GM18951 (cell line): Measurements from ENCODE around the gene AKT1S1.

ENCODE experiments used
- POLR2A ChIP-seq: IDR thresholded peaks from 4 replicates; pipeline ENCODE4 v1.6.1; 2011; ENCODE audit warnings: mild to moderate bottlenecking; ENCODE audit not compliant: insufficient read length, insufficient read depth; ENCODE audit errors: extremely low read depth
- in situ Hi-C: fragments of 300-500 bp; cut with MboI; formaldehyde crosslinking; loops from one replicate; pipeline ENCODE4 v1.12.0; 2022; ENCODE audit warnings: low sequenced_read_pairs, mixed read lengths, inconsistent platforms; ENCODE audit not compliant: unreplicated experiment

The AKT1S1 gene

GRCh38 chr19:49855277-49855675 lies 21.9 kb downstream of the AKT1S1 start:
- in situ Hi-C loops, result no loop called here
- no peak for TF ChIP-seq POLR2A

DNA sequence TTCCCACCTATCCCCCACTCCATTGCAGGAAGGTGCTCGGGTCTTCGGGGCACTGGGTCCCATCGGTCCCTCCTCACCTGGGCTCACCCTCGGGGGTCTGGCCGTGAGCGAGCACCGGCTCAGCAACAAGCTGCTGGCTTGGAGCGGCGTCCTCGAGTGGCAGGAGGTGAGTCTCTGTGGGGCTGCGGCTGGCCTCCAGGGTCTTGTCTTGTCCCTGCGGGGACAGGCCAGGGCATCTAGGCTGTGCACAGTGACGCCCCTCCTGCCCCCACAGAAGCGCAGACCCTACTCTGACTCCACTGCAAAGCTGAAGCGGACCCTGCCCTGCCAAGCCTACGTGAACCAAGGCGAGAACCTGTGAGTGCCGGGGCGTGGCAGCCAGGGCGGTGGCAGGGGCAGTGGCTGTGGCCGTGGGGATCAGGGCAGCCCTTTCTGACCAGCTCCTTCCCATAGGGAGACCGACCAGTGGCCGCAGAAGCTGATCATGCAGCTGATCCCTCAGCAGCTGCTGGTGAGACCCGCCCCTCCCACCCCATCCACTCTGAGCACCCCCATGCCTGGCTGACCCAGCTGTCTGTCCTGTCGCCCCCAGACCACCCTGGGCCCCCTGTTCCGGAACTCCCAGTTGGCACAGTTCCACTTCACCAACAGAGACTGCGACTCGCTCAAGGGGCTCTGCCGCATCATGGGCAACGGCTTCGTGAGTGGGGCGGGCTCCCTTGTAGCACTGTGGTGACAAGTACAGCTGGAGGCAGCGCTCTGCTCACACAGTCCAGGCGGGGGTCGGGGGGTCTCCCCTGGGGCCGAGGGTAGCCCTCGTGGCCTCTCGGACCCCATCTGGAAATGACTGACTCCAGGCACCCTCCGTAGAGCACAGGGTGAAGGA lies 22.5 kb downstream of the AKT1S1 start:
- TF ChIP-seq POLR2A, result peak; percentile 11
- in situ Hi-C loops, result no loop called here

DNA sequence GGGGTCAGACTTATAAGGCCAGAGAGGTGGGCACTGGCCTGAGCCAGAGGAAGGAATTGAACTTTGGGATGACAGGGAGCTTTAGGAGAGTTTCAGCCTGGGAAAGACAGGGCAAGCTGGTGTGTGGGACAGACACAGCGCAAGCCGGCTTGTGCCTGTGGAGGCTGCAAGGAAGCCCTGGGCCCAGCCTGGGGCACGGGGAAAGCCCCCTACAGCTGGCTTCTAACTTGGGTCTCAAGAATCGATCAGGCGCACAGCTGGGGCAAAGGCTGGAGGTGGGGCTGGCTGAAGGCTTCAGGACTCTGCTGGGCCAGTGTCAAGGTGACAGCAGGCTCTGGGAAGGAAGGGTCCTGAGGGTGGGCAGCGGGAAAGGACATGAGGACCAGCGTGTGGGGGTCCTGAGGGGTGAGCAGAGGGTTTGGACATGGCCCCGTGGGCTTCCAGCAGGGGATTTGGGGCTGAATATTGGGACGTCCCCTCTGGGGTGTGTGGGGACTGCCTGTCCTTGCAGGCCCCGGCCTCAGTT lies 23.2 kb downstream of the AKT1S1 start:
- in situ Hi-C loops, result no loop called here
- no peak for TF ChIP-seq POLR2A

DNA sequence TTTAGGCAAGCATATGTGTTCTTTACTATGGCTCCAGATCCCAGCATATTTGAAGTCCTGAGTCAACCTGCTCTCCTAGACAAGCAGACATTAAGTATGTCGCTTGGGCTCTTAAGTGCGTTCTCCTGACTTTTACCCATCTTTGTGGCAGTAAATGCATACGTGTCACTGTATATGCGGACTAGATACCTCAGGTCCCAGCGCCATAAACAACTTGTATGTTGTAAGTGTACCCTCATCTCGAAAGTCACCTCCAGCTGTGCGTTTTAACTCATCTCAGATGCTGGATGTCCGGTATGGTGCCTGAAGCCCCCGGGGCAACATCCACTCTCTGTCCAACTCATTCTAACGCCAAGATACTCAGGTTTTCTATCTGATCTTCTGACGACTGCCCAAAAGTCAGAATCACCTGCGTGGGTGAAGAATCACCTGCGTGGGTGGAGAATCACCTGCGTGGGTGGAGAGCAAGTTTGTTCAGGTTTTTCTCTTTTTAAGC lies 24.5 kb downstream of the AKT1S1 start:
- in situ Hi-C loops, result no loop called here
- no peak for TF ChIP-seq POLR2A

DNA sequence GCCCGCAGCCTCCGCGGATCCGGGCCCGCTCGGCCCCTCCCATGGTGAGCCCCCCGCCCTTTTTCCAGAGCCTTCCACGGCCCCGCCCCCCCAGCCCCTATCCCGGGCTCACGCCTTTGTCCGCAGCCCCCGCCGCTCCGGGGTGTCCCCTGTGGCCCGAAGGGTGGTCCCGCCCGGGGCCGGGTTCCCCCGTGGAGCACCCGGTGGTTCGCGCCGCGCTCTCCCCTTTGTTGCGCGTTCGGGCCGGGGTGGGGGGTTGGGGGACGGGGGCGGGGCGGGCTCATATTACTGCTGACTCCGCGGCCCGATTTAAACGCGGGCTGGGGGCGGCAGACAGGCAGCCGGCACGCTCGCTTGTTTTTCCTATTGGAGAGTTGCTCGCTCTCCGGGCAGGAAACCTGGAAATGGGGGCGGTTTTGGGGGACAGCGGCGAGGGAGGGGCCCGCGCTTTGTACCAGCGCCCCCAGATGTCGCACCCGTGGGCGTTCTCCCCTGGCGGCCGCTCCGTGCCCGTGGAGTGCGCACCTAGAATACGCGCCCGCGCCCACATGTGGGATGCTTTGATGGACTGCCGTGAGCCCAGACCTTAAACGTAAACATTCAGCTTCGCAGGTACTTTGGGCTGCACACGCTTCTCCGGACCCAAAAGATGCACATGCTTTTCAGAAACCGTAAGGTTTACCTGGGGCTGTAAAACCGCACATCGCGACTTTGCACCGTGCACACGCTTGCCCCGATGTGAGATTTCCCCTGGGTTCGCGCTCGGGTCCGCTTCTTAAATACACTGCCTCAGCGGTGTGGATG lies 25.5 kb downstream of the AKT1S1 start:
- in situ Hi-C loops, result no loop called here
- TF ChIP-seq POLR2A, result no peak

DNA sequence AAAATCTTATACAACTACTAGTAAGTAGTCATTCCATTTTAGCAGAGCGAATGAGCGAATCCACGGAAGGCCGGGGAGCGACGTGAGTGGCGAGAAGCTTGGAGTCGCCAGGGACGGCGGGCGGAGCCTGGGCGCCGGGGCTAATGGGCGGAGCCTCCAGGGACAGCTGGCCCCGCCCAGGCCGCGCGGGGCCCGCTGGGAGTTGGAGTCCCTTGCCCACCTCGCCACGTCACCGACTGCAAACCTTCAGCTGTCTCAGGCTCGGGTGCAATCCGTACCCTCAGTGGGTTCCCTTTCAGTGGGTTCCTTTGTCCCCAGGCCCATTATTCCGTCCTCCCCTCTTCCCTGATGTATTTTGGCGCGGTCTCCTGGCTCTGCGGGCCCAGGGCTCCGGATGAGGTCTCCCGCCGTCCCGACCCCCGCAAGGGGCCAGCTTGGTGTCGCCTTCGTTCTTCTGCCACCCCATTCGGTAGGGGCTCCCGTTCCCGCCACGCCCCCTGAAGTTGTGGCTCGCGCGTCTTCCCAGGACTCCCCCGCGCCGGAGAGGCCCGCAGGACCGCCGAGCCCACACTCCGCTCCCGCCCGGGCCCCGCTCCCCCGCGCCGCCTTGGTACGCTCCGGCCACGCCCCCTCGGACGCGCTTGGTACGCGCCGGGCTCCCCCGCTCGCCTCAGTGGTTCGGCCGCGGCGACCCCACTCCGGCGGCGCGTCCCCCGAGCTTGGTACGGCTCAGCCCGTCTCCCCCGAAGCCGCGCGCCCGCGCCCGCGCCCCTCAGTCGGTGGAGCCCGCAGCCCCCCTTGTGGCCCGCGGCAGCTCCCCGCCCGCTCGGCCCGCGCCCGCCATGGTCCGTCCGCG lies 26.4 kb downstream of the AKT1S1 start, which contains the start of gene PTOV1:
Gene PTOV1, plus strand, starts transcription at position 673 of the 856 bp plus-strand sequence.
- peak; percentile 64 for TF ChIP-seq POLR2A
- in situ Hi-C loops, result no loop called here

GRCh38 chr19:49850221-49850486 lies 27.0 kb downstream of the AKT1S1 start:
- no peak for TF ChIP-seq POLR2A
- in situ Hi-C loops, result no loop called here

- in situ Hi-C loops, result no loop called here
- no peak for TF ChIP-seq POLR2A
These were observed 27.5 kb downstream of the AKT1S1 start for GRCh38 chr19:49849433-49850220.

- in situ Hi-C loops, result no loop called here
- TF ChIP-seq POLR2A, result no peak
These were observed 28.2 kb downstream of the AKT1S1 start for GRCh38 chr19:49848938-49849337.

DNA sequence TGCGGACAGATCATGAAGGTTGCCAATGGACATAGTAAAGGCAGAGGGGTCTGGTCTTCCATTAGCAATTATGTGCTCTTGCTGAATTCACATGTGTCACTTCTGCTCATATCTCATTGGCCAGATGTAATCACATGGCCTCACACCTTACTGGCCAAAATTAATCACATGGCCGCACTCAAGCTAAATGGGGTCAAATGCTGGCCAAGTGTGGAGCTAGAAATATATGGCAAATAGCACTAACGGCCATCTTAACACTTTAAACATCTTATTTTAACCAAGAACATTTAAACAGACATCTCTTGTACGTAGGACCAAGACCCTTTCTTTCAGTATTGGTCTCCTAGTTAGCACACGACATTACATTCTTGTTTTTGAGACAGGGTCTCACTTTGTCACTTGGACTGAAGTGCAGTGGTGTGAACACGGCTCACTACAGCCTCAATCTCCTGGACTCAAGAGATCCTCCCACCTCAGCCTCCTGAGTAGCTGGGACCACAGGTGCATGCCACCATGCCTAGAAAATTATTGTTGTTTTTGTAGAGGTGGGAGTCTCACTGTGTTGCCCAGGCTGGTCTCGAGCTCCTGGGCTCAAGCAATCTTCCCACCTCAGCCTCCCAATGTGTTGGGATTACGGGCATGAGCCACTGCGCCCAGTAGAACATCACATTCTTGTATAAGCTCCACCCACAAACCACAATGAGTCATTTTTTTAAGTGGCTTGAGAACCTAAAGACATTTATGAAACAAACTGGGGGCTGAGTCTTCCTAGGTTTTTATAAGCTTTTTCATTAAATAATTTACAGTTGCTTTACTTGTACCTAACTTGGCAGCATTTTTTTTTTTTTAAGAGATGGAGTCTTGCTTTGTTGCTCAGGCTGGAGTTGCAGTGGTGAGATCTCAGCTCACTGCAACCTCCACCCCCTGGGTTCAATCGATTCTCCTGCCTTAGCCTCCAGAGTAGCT lies 29.1 kb downstream of the AKT1S1 start:
- in situ Hi-C loops, result no loop called here
- no peak for TF ChIP-seq POLR2A

GRCh38 chr19:49846408-49846807 lies 30.7 kb downstream of the AKT1S1 start:
- no peak for TF ChIP-seq POLR2A
- in situ Hi-C loops, result no loop called here
